ENCODE measurements around the gene LHPP. TPM values are rescaled to one million over a fixed set of nuclear protein-coding genes. Genes with fewer than 3 reads are reported as not detected.

Gene LHPP
- total RNA-seq, 1 donor from 2014 or later: 7.6 TPM

GRCh38 chr10:124632064-124632531, 170.5 kb downstream of the LHPP start:
- peak overlapping the region; percentile 66 for H3K27ac ChIP-seq (replicated peaks)
- peaks cover 82% of the 10 kb centered on the region for H3K4me1 ChIP-seq
- H3K4me3 ChIP-seq: no peak overlapping the region
- peaks cover 5% of the 10 kb centered on the region for H3K36me3 ChIP-seq
- TF ChIP-seq CTCF (IDR thresholded peaks at IDR 0.05; ENCODE audit: borderline replicate concordance): peak; percentile 72
- H3K27me3 ChIP-seq (ENCODE audit: low read depth): no peaks in the 10 kb centered on the region
- DNase-seq: peak; percentile 62
- intact Hi-C loops (cut with micrococcal nuclease): no loop called here
- H3K9me3 ChIP-seq (replicated peaks): peaks cover 5% of the 10 kb centered on the region

GRCh38 chr10:124632566-124632965, 170.9 kb downstream of the LHPP start:
- Histone ChIP-seq H3K27ac (replicated peaks) (peak overlapping the region; percentile 66), H3K36me3 (peaks cover 5% of the 10 kb centered on the region), H3K9me3 (replicated peaks) (peaks cover 5% of the 10 kb centered on the region), H3K27me3 (ENCODE audit: low read depth) (no peaks in the 10 kb centered on the region), H3K4me1 (peaks cover 82% of the 10 kb centered on the region), H3K4me3 (no peak overlapping the region)
- intact Hi-C loops (cut with micrococcal nuclease): no loop called here
- TF ChIP-seq CTCF (IDR thresholded peaks at IDR 0.05; ENCODE audit: borderline replicate concordance): no peak
- DNase-seq: no peak

DNA sequence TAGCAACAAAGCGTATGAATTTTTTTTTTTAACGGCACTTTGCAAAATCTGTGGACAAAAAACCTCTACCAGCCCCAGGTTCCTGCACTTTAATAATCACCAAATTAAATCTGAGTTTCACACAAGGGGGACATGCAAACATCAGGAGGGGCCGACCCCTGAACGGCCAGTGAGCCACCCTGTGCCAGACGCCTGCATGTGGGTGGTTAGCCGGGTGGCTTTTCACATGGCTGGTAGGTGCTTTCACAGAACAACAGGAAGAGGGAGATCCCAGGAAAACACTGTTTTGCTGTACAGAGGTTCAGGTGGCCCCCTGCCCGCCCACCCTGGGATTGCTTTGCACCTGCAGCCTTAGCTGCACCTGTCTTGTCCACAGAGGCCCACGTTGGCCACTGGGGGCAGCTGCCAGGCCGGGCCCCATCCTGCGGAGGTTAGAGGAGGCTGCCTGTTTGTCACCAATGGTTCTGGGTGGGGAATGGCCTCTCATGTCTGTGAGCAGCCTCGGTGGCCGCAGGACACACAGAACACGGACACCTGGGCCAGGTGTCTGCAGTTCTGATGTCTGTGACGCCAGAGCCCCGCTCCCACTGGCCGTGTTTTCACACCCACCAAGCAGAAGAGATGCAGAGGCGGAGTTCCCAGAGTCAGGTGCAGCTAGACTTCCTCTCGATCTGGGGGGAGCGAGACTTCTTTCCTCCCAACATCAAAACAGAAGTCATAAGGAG, 174.8 kb downstream of the LHPP start:
- no peak for TF ChIP-seq CTCF (IDR thresholded peaks at IDR 0.05; ENCODE audit: borderline replicate concordance)
- peaks cover 5% of the 10 kb centered on the region for H3K36me3 ChIP-seq
- peaks cover 82% of the 10 kb centered on the region for H3K4me1 ChIP-seq
- peak overlapping the region; percentile 37 for H3K27ac ChIP-seq (replicated peaks)
- H3K9me3 ChIP-seq (replicated peaks): peaks cover 5% of the 10 kb centered on the region
- H3K4me3 ChIP-seq: no peak overlapping the region
- no peaks in the 10 kb centered on the region for H3K27me3 ChIP-seq (ENCODE audit: low read depth)
- intact Hi-C loops (cut with micrococcal nuclease): no loop called here
- no peak for DNase-seq

- peaks cover 82% of the 10 kb centered on the region for H3K4me1 ChIP-seq
- no peak for DNase-seq
- H3K36me3 ChIP-seq: peaks cover 5% of the 10 kb centered on the region
- H3K9me3 ChIP-seq (replicated peaks): peaks cover 5% of the 10 kb centered on the region
- TF ChIP-seq CTCF (IDR thresholded peaks at IDR 0.05; ENCODE audit: borderline replicate concordance): no peak
- no peak overlapping the region for H3K27ac ChIP-seq (replicated peaks)
- intact Hi-C loops (cut with micrococcal nuclease): no loop called here
- H3K27me3 ChIP-seq (ENCODE audit: low read depth): no peaks in the 10 kb centered on the region
- H3K4me3 ChIP-seq: no peak overlapping the region
Observed at GRCh38 chr10:124637091-124637700, 175.6 kb downstream of the LHPP start.

DNA sequence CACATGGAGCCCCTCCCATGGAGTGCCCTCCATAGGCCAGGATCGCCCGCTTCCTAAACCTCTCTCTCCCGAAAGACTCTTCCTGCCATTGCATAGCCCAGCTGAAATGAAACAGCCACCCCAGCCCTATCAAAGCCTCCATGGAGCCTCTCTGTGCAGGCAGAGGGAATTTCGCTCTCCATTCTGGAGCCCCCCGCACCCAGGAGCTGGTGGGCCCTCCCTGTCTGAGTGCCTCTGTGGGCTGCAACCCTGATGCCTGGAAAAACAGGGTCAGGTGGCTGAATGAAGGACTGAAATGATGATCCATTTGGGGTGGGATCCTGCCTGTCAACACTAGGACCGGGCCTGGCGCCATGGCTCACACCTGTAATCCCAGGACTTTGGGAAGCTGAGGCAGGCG, 176.1 kb downstream of the LHPP start:
- intact Hi-C loops (cut with micrococcal nuclease): no loop called here
- Histone ChIP-seq H3K27ac (replicated peaks) (no peak overlapping the region), H3K9me3 (replicated peaks) (peaks cover 5% of the 10 kb centered on the region), H3K27me3 (ENCODE audit: low read depth) (no peaks in the 10 kb centered on the region), H3K4me1 (peaks cover 82% of the 10 kb centered on the region), H3K36me3 (peaks cover 5% of the 10 kb centered on the region), H3K4me3 (no peak overlapping the region)
- no peak for TF ChIP-seq CTCF (IDR thresholded peaks at IDR 0.05; ENCODE audit: borderline replicate concordance)
- DNase-seq: no peak
